Ureter (tissue), 1 donor: ENCODE measurements around the gene TMPRSS9. TPM values are rescaled to one million over a fixed set of nuclear protein-coding genes. Genes with fewer than 3 reads are reported as not detected.

Experiments
- DNase-seq: peaks from one replicate; pipeline ENCODE4 v3.0.0-alpha.2; 2020; ENCODE audit warnings: low spot score
- total RNA-seq: library from RNA; stranded (reverse); gene quantifications from one replicate; pipeline ENCODE4 v1.2.4, GENCODE V29; 2023
- donor health status: DM: yes; HTN: yes; CAD: no.

TMPRSS9 gene
- total RNA-seq, 1 donor from 2014 or later = not detected

DNA sequence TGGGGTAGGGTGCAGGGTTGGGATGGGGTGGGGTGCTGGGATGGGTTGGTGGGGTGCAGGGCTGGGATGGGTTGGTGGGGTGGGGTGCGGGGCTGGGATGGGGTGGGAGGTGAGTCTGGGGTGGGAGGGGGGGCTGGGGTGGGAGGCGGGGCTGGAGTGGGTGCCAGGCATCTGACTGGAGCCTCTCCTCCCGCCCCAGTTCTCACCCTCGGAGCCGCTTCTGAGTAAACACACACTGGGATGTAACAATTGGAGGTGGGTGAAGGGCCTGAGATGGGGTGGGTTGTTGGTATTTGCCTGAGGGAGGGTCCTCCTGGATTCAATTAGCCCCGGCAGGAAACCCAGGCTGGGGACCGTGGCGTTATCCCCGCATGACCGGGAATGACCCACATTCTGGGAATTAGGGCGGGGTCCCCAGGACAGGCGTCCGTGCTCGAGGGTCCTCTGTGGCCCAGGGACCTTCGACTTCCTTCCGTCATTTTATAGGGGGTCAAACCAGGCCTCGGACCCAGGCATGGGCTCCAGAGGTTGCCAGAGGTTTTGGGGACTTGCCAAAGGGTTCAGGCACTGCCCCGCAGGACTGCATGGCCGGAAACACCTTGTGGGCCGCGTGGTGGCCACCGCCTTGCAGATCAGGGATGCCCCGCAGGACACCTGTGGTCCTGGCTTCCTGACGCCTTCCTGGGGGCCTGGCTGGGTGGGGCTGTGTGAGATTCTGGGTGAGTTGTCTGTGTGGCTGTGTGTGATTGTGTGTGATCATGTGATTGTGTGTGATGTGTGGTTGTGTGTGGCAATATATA is 1.4 kb downstream of the TMPRSS9 start:
- DNase-seq = no peak

DNA sequence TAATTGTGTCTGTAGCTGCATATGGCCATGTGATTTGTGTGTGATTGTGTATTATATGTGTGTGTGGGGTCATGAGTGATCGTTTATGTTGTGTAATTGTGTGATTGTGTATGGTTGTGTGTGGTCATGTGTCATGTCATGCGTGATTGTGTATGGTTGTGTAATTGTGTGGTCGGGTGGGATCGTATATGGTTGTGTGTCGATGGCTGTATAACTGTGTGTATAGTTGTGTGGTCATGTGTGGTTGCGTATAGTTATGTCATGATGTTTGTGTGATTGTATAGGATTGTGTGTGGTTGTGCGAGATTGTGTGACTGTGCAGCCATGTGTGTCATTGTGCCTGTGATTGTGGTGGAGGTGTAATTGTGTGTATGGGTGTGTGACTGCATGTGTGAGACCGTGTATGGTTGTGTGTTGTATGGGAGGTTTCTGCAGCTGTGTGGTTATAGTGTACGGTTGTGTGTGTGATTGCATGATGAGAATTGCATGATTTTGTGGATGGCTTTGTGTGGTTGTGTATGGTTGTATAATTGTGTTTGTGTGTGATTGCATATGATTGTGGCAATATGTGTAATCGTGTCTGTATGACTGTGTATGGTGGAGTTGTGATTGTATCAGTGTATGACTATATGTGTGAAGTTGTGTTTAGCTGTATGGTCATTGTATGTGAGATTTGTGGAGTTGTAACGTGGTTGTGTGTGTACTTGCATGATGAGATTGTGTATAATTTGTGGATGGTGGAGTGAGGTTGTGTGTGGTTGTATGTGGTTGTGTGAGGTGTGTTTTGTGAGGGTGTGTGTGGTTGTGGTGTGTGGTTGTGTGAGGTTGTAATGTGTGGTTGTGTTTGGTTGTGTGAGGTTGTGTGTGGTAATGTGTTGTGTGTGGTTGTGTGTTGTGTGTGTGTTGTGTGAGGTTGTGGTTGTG is 2.2 kb downstream of the TMPRSS9 start:
- DNase-seq = no peak

DNA sequence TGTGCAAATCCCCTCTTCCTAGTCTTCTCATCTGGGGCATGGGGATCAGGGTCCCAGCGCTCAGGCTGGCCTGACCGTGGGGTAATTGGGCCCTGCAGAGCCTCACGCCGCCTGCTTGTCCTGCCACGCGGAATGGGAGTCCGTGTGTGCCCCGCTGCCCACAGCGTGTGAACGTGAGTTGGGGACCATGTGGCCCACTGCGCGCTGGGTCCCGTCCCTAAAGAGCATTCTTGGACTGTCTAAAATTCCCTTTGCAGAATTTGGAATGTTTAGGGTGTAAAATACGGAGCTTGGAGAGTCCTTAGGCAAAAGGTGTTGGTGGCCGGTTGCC is 2.9 kb downstream of the TMPRSS9 start:
- no peak for DNase-seq

DNA sequence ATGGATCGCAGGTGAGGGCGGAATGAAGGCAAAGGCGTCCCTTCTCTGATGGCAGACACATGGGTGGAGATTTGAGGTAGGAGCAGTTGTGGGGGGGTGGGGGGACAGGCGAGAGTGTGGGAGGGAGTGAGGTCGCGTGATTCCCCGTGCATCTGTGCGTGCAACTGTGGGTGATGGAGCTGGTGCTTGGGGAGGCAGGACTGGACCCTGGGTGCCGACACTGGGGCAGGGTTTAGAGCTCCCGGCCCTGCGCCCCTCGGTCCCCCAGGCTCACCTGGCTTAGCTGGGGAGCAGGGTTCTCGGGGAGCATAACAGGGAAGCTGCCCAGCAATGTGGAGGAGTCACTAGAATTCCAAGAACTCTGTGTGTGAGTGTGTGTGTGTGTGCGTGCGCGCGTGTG is 3.4 kb downstream of the TMPRSS9 start:
- DNase-seq = no peak

DNA sequence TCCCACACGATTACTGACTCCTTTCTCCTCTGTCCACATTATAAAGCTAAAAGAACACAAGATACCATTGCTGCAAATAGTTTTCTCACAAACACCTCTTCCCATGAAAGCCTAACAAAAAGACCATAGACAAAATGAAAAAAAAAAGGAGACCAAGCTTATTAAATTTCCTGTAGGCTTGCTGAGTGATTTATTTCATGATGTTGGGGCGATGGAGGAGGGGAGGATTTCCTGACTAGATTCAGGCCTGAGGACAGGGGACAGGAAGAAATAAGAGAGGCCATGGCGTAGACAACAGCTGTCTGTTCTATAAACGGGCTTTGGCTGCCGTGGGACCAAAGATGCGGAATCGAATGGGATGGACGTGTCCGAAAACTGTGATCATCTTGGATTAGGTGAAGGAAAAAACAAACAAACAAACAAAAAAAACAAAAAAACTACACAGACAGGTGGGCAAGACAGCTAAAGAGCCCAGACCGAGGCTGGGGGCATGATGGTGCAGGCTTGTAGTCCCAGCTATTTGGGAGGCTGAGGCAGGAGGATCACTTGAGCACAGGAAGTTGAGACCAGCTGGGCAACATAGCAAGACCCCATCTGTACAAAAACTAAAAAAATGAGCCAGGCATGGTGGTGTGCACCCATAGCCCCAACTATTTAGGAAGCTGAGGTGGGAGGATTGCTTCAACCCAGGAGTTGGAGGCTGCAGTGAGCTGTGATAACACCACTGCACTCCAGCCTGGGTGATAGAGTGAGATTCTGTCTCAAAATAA is 5.3 kb downstream of the TMPRSS9 start:
- DNase-seq = no peak

DNA sequence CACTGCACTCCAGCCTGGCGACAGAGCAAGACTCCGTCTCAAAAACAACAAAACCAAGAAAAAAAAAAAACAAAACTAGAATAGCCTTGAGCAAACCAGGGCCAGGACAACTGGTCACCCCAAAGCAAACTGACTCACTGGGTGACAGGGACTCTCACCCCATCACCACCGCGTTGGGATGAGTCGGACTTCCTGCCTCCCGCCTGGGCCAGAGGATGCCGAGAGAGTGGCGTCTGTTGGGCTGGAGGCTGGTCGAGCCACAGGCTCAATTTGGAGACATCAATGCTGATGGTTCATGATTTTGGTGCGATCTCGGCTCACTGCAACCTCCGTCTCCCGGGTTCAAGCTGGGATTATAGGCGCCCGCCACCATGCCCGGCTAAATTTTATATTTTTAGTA is 11.6 kb downstream of the TMPRSS9 start:
- no peak for DNase-seq

DNA sequence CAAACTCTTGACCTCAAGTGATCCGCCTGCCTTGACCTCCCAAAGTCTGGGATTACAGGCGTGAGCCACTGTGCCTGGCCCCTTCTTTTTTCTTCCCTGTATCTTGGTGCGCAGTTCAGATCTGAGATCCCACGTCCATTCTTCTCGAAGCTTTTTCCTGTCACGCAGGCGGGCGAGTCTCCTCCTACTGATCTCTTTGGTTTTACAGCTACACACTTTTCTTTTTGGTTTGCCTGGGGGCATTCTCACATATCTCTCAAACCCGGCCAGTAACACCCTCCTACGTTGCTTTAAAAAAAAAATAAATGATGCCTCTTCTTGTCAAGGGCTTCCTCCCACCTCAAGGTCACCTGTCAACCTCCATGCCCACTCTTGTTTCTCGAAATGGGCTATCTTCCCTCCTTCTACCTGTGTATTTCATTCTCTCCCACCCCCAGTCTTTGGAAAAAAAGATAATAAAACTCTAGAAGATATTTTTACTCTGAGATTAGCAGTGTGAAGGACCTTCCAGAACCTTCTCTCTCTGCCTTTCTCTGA is 12.1 kb downstream of the TMPRSS9 start:
- no peak for DNase-seq

DNA sequence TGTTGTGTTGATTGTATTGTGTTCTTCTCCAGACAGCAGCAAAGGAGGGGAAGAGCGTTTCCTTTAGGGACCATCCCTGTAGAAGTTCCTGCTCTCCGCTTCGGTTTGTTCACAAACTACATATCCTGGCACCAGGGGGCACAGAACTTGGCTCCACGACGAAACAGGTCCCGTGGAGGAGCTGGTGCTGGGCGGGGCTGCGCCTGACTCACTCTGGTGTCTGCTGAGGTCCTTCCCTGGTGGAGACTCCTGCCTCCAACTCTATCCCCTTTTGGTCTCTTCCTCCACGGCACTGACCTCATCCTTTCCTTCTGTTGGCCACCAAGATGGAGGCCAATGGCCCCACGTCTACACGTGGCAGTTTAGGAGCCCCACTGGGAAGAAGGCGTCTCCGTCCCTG is 14.7 kb downstream of the TMPRSS9 start:
- DNase-seq = no peak

DNA sequence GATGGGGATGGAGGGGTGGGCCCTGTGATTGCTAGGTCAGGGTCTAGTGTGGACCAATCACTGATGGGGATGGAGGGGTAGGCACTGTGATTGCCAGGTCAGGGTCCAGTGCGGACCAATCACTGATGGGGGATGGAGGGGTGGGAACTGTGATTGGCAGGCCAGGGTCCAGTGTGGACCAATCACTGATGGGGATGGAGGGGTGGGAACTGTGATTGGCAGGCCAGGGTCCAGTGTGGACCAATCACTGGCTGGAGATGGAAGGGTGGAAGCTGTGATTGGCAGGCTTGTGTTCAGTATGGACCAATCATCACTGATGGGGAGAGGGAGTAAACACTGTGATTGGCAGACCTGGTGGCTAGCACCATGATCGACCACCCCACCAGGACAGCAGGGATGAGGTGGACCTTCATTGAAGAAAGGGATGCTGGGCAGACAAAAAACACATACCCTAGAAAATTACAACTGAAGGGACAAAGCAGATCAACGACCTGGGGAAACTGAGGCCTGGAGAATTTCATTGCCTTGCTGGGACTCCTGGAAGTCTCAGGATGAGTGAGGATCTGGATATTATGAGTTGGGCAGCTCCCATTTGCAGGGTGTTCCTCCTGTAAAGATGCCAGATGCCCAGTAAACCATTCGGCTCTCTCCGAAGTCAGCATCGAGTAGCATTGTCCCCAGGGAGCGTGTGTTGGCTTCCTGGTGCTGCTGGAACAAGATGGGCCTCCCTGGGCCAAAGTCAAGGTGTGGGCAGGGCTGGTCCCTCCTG is 15.5 kb downstream of the TMPRSS9 start:
- DNase-seq = no peak

DNA sequence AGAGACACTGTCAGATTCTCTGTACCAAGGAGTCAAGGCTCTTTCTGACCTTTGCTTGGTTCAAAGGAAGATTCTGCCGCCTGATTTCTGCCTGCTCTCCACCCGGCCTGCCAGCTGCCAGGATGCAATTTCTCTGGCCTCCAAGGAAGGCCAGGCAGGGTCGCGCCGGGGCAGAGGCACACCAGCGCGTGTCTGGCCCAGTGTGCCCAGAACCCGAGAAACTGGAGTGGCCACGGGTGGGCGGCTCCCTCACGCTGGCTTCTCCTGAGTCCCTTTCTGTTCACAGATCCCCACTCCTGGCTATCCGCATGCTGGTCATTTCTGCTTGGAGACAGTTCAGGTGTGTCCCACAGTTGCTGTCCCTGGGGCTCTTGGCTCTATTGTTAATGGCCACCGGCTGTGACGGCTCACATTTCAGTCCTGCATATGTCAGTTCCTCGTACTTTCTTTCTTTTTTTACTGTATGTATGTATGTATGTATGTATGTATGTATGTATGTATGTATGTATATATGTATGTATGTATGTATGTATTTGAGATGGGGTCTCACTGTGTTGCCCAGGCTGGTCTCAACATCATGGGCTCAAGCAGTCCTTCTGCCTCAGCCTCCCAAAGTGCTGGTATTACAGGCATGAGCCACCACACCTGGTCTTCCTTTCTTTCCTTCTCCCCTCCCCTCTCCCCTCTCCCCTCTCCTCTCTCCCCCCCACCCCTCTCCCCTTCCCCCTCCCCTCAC is 16.9 kb downstream of the TMPRSS9 start:
- no peak for DNase-seq

DNA sequence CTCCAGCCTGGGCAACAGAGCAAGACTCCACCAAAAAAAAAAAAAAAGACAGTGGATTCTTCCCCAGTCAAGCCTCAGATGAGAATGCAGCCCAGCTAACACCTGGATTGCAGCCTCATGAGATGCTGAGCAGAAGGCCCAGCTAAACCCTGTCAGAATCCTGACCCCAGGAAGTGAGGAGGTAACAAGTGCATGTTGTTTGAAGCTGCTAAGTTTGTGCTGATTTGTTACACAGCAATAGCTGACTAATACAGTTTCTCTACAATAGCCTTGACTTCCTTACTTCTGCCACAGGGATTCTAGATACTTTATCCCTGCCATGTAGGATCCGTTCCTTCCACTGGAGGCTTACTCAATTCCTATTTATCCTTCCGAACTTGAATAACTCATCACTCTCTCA is 20.5 kb downstream of the TMPRSS9 start:
- DNase-seq = no peak

DNA sequence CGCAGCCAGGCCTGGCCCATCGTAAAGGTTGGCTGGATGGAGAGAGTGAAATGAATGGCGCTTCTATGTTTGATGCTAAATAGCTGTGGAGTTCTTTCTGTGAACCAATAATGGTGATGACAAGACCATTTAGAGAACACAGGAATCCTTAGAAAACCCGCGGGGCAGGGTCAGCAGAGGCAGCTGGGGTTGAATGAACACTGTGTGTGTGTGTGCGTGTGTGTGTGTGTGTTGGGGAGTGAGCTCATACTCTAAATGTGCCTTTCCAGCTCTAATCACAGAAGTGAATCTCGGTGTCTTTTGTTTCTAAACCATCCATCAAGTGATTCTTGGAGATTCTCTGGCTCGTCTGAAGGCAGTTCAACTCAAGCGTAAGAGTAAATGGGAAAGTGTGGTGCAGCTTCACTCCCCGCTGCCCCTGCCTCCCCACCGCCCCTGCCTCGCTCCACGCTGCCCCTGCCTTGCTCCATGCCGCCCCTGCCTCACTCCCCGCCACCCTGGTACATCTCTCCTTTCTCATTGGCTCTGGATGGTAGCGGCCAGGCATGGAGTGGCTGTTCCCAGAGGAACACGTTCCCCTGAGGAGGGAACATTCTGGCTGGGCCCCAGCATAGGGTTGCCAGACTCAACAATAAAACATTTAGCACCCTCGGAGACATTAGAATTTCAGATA is 21.2 kb downstream of the TMPRSS9 start:
- DNase-seq = no peak

DNA sequence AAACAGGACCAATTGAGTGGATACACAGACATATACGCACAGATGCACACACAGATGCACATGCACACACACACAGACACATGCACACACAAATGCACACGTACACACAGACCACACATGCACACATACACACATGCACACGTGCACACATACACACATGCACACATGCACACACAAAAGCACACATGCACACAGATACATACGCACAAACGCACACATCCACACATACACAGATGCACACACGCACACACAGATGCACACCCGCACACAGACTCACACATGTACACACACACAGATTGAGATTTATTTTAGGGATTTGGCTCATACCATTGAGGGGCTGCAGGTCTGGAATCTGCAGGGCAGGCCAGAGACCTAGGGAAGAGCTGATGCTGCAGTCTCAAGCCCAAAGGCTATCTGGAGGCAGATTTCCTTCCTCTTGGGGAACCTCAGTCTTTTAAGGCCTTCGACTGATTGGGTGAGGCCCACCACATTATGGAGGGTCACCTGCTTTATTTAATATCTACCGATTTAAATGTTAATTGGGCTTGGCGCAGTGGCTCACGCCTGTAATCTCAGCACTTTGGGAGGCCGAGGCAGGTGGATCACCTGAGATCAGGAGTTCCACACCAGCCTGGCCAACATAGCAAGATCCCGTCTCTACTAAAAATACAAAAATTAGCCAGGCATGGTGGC is 22.6 kb downstream of the TMPRSS9 start:
- no peak for DNase-seq

DNA sequence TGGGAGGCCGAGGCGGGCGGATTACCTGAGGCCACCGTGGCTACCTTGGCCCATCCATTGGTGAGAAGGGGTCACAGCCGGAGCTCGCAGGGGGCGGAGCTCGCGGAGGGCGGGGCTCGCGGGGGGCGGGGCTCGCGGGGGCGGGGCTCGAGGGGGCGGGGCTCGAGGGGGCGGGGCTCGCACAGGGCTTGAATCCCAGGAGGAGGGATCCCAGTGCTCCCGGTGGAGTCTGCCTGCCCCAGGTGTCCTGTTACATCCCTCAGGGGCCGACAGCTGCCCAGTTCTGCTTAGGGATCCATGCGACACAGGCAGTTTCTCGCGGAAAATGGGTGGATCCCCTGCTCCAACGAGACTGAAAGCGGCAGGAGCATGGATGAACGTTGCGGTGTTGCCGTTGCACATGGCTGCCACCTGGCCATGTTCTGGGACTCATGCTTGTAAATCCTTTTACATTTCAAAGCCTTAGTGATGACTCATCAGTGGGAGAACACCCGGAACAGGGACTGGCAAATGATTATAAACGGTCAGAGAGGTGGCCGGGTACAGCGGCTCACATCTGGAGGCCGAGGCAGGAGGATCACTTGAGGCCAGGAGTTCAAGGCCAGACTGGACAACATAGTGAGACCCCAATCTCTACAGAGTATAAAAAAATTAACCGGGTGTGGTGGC is 25.1 kb downstream of the TMPRSS9 start:
- DNase-seq = no peak

DNA sequence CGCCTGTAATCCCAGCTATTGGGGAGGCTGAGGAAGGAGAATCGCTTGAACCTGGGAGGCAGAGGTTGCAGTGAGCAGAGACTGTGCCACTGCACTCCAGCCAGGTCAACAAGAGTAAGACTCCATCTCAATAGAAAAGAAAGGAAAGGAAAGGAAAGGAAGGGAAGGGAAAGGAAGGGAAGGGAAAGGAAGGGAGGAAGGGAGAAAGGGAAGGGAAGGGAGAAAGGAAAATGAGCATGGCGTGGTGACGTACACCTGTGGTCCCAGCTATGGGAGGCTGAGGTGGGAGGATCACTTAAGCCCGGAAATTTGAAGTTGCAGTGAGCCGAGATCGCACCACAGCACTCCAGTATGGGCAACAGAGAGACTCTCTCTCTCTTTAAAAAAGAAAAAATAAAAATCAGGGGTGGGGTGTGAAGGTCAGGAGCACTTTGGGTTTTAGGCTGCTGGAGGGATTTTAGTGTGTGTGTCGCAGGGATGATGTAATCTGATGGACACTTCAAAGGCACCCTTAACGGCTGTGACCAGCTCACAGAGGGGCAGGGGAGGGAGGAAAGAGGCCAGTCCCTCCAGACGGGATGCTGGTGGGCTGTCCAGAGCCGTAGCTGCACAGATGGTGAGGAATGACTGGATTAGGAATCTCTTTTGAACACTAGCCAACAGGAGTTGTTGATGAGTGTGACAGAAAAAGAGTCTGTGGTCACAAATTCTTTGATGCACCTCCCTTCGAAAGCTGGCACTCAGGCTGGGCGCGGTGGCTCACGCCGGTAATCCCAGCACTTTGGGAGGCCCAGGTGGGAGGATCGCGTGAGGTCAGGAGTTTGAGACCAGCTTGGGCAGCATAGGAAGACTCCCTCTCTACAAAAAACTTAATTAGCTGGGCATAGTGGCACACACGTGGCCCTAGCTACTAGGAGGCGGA is 27.6 kb downstream of the TMPRSS9 start:
- DNase-seq = no peak

DNA sequence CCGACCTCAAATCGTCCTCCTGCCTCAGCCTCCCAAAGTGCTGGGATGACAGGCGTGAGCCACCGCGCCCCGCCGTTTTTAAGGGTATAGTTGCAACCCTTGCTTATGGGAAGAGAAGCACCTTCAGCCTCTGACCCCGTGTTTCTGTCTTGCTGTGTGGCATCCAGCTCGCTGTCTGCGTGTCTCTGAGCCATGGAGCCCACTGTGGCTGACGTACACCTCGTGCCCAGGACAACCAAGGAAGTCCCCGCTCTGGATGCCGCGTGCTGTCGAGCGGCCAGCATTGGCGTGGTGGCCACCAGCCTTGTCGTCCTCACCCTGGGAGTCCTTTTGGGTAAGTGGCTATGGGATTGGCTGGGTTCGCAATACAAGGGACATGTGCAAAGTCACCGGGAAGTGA is 29.5 kb downstream of the TMPRSS9 start:
- no peak for DNase-seq

DNA sequence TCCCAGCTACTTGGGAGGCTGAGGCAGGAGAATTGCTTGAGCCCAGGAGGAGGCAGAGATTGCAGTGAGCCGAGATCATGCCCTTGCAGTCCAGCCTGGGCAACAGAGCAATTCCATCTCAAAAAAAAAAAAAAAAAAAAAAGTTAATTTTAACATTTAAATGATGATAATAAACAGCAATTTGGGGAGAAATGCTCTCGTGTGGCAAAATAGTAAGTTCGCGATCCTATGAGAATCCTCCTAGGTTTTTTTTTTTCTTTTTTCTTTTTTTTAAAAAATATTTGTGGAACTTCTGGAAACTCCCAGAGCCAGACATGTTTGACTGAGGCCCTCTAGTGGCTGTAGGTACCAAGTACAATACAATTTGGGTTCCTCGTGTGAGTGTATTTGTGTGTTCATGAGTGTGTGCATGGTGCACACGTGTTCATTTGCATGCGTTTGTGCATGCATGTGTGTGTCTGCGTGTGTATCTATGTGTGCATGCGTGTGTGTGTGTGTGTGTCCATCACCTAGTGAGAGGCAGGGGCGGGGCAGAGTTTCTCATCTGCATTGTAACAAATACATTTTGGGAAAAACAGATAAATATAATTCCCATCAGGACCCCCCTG is 31.2 kb downstream of the TMPRSS9 start:
- DNase-seq = no peak
